Endothelial cell of umbilical vein (primary cell): Measurements from ENCODE around the gene FUT9. TPM values are rescaled to one million over a fixed set of nuclear protein-coding genes. Genes with fewer than 3 reads are reported as not detected.

Experiments used
- BruUV-seq: library from RNA; stranded (reverse); fragments of 400-500 nt; replicated peaks from 2 replicates; lab custom pipeline; 2021; lab: Mats Ljungman, UMichigan
- CTCF ChIA-PET: fragments of 300-600, 350-600 bp; sonication (Branson Sonifier 250); formaldehyde crosslinking; loops from one replicate; lab custom pipeline; 2021; ENCODE audit warnings: antibody characterized with exemption, inconsistent platforms; lab: Charles Lee
- POLR2A ChIA-PET: fragments of 300-600, 350-600 bp; sonication (Branson Sonifier 250); formaldehyde crosslinking; loops from one replicate; lab custom pipeline; 2021; ENCODE audit warnings: antibody characterized with exemption, inconsistent platforms; lab: Charles Lee
- DNase-seq: peaks from one replicate; pipeline ENCODE4 v3.0.0-alpha.2; 2011; ENCODE audit warnings: low read depth, low spot score
- FAIRE-seq: peaks from 2 replicates; lab custom pipeline; 2011; peaks lifted over from hg19 to GRCh38; lab: Jason Lieb, UNC
- H2AFZ ChIP-seq: 2 replicates; pipeline ENCODE4 v1.6.0; 2012; ENCODE audit warnings: low read depth, low read length, control low read depth, inconsistent platforms
- H3K27ac ChIP-seq: 2 replicates; pipeline ENCODE4 v1.5.1; 2011; ENCODE audit warnings: low read depth, mild to moderate bottlenecking, control low read depth, low read length, moderate library complexity; ENCODE audit not compliant: insufficient read depth
- H3K27me3 ChIP-seq, 2 experiments: 2 replicates each; pipeline versions ENCODE4 v1.6.0 to v1.6.1; 2011; ENCODE audit warnings: low read length in 2 of 2, mixed read lengths in 1 of 2; ENCODE audit not compliant: control insufficient read depth in 2 of 2, insufficient read depth in 2 of 2
- H3K36me3 ChIP-seq, 2 experiments: 2 replicates in 1 of 2; 3 replicates in 1 of 2; pipeline ENCODE4 v1.5.1; 2011; ENCODE audit warnings: low read length in 2 of 2, mild to moderate bottlenecking in 1 of 2, moderate library complexity in 1 of 2; ENCODE audit not compliant: control insufficient read depth in 2 of 2, insufficient read depth in 2 of 2; ENCODE audit errors: extremely low read depth in 1 of 2
- H3K4me1 ChIP-seq: 3 replicates; pipeline ENCODE4 v1.5.1; 2011; ENCODE audit warnings: mild to moderate bottlenecking, low read length; ENCODE audit not compliant: control insufficient read depth, insufficient read depth; ENCODE audit errors: extremely low read depth
- H3K4me2 ChIP-seq: 2 replicates; pipeline ENCODE4 v1.6.1; 2011; ENCODE audit warnings: low read length, control low read depth, mixed read lengths; ENCODE audit not compliant: insufficient read depth
- H3K4me3 ChIP-seq, 3 experiments: fragments of 200-600 bp in 1 of 3; sonication (generic), shearing (Covaris generic) in 1 of 3; replicated peaks in 1 of 3; 2 replicates each; pipeline ENCODE4 v1.5.1; 2011 to 2016; ENCODE audit warnings: control low read depth in 3 of 3, low read length in 3 of 3, mild to moderate bottlenecking in 2 of 3, inconsistent platforms in 1 of 3, low read depth in 1 of 3, moderate library complexity in 1 of 3; ENCODE audit not compliant: insufficient read depth in 1 of 3
- H3K79me2 ChIP-seq: 2 replicates; pipeline ENCODE4 v1.6.0; 2012; ENCODE audit warnings: low read length, inconsistent platforms; ENCODE audit not compliant: control insufficient read depth, insufficient read depth
- H3K9ac ChIP-seq: replicated peaks from 2 replicates; pipeline ENCODE3; 2011; ENCODE audit warnings: low read length, control low read depth; ENCODE audit not compliant: insufficient read depth; ENCODE audit errors: extremely low read depth
- H3K9me1 ChIP-seq: replicated peaks from 3 replicates; pipeline ENCODE4 v1.6.0; 2011; ENCODE audit warnings: mild to moderate bottlenecking, low read length; ENCODE audit not compliant: control insufficient read depth, insufficient read depth; ENCODE audit errors: extremely low read depth
- H3K9me3 ChIP-seq: replicated peaks from 2 replicates; pipeline ENCODE4 v1.5.1; 2012; ENCODE audit warnings: low read length, inconsistent platforms; ENCODE audit not compliant: control insufficient read depth, insufficient read depth
- H4K20me1 ChIP-seq: replicated peaks from 2 replicates; pipeline ENCODE3; 2011; ENCODE audit warnings: mild to moderate bottlenecking, low read length; ENCODE audit not compliant: control insufficient read depth, insufficient read depth; ENCODE audit errors: extremely low read depth
- EZH2 ChIP-seq: IDR thresholded peaks from 2 replicates; pipeline ENCODE4 v1.6.1; 2012; ENCODE audit warnings: borderline replicate concordance, low read depth, mild to moderate bottlenecking, moderate library complexity, low read length, inconsistent platforms; ENCODE audit not compliant: severe bottlenecking
- FOS ChIP-seq: IDR thresholded peaks from 2 replicates; pipeline ENCODE4 v1.6.1; 2011; ENCODE audit warnings: mild to moderate bottlenecking, low read length, moderate library complexity, borderline replicate concordance; ENCODE audit not compliant: insufficient read depth
- GATA2 ChIP-seq: IDR thresholded peaks from 2 replicates; pipeline ENCODE4 v1.7.0; 2011; ENCODE audit warnings: low read depth, mild to moderate bottlenecking, moderate library complexity, mixed read lengths, low read length; ENCODE audit not compliant: insufficient read length, insufficient read depth
- JUN ChIP-seq: IDR thresholded peaks from 2 replicates; pipeline ENCODE4 v1.6.1; 2011; ENCODE audit warnings: borderline replicate concordance, low read depth; ENCODE audit not compliant: insufficient read length, insufficient read depth
- MYC ChIP-seq: IDR thresholded peaks from one replicate; pipeline ENCODE4 v1.6.1; 2011; ENCODE audit warnings: mild to moderate bottlenecking, low read depth, low read length
- POLR2A ChIP-seq: IDR thresholded peaks from 2 replicates; pipeline ENCODE4 v1.6.1; 2012; ENCODE audit warnings: low read depth, mild to moderate bottlenecking, control low read depth, low read length
- POLR2AphosphoS5 ChIP-seq: IDR thresholded peaks from 2 replicates; pipeline ENCODE4 v1.6.1; 2012; ENCODE audit warnings: low read depth, mild to moderate bottlenecking, control low read depth, low read length, moderate library complexity; ENCODE audit not compliant: insufficient read depth
- dilution Hi-C: fragments of 300-500 bp; cut with MboI; formaldehyde crosslinking; loops from one replicate; pipeline ENCODE4 v1.15.0; 2019; ENCODE audit warnings: low sequenced_read_pairs; ENCODE audit not compliant: extremely low pct_ligation_motif_present
- intact Hi-C: fragments of 100-400 bp; cut with micrococcal nuclease; formaldehyde crosslinking; loops from one replicate; pipeline ENCODE4 v1.10.0; 2022
- polyA plus RNA-seq, 4 experiments: library from polyadenylated mRNA; depleted of rRNA in 3 of 4; stranded (reverse) in 3 of 4; unstranded in 1 of 4; fragments of >200 nt; gene quantifications; 2 replicates each; pipeline versions ENCODE4 v1.2.1 to v1.2.3, GENCODE V29; 2011 to 2012; ENCODE audit warnings: missing spikeins in 1 of 4
- total RNA-seq: library from RNA; stranded (reverse); gene quantifications from 2 replicates; pipeline ENCODE4 v1.2.3, GENCODE V29; 2021
- TF ChIP-seq, protein P1 (sequence below), 2 donors: IDR thresholded peaks; 1 replicate in 1 of 2; 2 replicates in 1 of 2; pipeline ENCODE4 v1.5.1; 2011; ENCODE audit warnings: low read length in 2 of 2, mild to moderate bottlenecking in 2 of 2, moderate library complexity in 2 of 2, control low read depth in 1 of 2, inconsistent platforms in 1 of 2, low read depth in 1 of 2; ENCODE audit not compliant: insufficient read depth in 1 of 2; ENCODE audit errors: extremely low read depth in 1 of 2
- TF ChIP-seq, protein P2 (sequence below): IDR thresholded peaks from 2 replicates; pipeline ENCODE4 v1.6.1; 2011; ENCODE audit not compliant: insufficient read depth, insufficient read length

The FUT9 gene
- total and polyA plus RNA-seq, 2 donors (not counting 3 experiments of a cell fraction or from before 2014, with no cell fraction given) = not detected

DNA sequence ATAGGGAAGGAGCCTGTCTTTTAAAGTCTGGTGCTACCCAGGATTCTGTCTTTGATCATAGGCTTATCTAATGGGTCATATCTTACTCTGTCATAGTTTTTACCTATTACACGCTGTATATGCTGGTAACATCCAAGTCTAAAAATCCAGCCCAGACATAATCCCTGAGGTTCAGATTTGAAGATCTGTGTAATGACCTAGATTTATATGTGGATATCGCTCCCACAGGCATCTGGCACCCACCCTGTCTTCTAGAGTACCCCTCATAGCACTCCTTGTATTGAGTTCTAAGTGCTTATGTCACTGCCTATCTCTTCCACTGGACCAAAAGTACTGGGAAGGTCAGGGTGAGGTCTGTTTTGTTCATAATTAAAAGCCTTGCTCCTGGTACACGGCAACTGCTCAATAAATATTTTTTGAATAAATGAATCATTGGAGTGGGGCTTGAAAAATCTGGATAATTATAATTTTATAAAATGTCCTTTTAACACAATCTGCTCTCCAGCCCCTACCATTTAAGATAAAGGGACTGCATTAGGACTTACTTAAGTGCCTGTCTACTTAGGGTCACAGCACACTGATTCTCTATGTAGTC, 136.4 kb downstream of the FUT9 start:
- no TSS peak for BruUV-seq
- no peaks in the 10 kb centered on the region for H3K79me2 ChIP-seq
- no peak overlapping the region for H3K4me2 ChIP-seq
- FAIRE-seq (no peak), DNase-seq (no peak)
- no peaks in the 10 kb centered on the region for H3K9me3 ChIP-seq
- intact Hi-C loops (no loop called here), dilution Hi-C loops (no loop called here)
- no peak overlapping the region for H2AFZ ChIP-seq
- H3K27me3 ChIP-seq = no peaks in the 10 kb centered on the region
- no peak for TF ChIP-seq POLR2AphosphoS5
- TF ChIP-seq, protein P1, sequence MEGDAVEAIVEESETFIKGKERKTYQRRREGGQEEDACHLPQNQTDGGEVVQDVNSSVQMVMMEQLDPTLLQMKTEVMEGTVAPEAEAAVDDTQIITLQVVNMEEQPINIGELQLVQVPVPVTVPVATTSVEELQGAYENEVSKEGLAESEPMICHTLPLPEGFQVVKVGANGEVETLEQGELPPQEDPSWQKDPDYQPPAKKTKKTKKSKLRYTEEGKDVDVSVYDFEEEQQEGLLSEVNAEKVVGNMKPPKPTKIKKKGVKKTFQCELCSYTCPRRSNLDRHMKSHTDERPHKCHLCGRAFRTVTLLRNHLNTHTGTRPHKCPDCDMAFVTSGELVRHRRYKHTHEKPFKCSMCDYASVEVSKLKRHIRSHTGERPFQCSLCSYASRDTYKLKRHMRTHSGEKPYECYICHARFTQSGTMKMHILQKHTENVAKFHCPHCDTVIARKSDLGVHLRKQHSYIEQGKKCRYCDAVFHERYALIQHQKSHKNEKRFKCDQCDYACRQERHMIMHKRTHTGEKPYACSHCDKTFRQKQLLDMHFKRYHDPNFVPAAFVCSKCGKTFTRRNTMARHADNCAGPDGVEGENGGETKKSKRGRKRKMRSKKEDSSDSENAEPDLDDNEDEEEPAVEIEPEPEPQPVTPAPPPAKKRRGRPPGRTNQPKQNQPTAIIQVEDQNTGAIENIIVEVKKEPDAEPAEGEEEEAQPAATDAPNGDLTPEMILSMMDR (IDR thresholded peaks at IDR 0.05; ENCODE audit: extremely low read depth in 1 of 2, insufficient read depth in 1 of 2, low read depth in 1 of 2, low read length in 2 of 2) = no peak
- TF ChIP-seq GATA2 = no peak
- TF ChIP-seq POLR2A = no peak
- no peak for TF ChIP-seq JUN
- TF ChIP-seq FOS = no peak
- TF ChIP-seq, protein P2, sequence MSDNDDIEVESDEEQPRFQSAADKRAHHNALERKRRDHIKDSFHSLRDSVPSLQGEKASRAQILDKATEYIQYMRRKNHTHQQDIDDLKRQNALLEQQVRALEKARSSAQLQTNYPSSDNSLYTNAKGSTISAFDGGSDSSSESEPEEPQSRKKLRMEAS = no peak
- no peak for TF ChIP-seq MYC
- TF ChIP-seq EZH2 = no peak
- H3K36me3 ChIP-seq = no peaks in the 10 kb centered on the region
- ChIA-PET CTCF (no interaction called here), POLR2A (no interaction called here)
- H3K9me1 ChIP-seq = no peaks in the 10 kb centered on the region
- no peak overlapping the region for H3K9ac ChIP-seq
- no peaks in the 10 kb centered on the region for H4K20me1 ChIP-seq
- H3K27ac ChIP-seq = no peak overlapping the region
- H3K4me3 ChIP-seq = no peak overlapping the region
- H3K4me1 ChIP-seq = no peaks in the 10 kb centered on the region
